Measurements from ENCODE around the gene SCAPER.

DNA sequence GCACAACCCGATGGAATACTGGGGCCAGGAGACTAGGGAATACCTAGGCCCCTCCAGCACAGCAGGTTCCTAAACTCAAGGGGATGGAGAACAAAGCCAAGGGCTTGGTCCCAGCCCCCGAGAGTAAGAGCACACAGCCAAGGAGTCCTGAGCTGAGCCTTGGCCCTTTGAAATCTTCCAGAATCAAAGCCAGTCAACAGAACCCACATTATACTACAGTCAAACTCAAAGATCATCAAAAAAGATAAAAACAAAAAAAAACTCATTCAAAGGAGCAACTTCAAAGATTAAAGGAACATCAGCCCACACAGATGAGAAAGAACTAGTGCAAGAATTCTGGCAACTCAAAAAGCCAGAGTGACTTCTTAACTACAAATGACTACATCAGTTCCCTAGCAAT is 351.6 kb downstream of the SCAPER start:
- TF ChIP-seq, protein P1, sequence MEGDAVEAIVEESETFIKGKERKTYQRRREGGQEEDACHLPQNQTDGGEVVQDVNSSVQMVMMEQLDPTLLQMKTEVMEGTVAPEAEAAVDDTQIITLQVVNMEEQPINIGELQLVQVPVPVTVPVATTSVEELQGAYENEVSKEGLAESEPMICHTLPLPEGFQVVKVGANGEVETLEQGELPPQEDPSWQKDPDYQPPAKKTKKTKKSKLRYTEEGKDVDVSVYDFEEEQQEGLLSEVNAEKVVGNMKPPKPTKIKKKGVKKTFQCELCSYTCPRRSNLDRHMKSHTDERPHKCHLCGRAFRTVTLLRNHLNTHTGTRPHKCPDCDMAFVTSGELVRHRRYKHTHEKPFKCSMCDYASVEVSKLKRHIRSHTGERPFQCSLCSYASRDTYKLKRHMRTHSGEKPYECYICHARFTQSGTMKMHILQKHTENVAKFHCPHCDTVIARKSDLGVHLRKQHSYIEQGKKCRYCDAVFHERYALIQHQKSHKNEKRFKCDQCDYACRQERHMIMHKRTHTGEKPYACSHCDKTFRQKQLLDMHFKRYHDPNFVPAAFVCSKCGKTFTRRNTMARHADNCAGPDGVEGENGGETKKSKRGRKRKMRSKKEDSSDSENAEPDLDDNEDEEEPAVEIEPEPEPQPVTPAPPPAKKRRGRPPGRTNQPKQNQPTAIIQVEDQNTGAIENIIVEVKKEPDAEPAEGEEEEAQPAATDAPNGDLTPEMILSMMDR (IDR thresholded peaks at IDR 0.05), result no peak
- TF ChIP-seq REST (IDR thresholded peaks at IDR 0.05; ENCODE audit: insufficient read depth in 1 of 2, low read depth in 2 of 2, low read length in 1 of 2), result no peak
- no peak for TF ChIP-seq POLR2AphosphoS5 (IDR thresholded peaks at IDR 0.05; ENCODE audit: low read depth, low read length)
- TF ChIP-seq TCF7L2 (IDR thresholded peaks at IDR 0.05; ENCODE audit: low read depth, low read length), result no peak
- TF ChIP-seq SIN3A (IDR thresholded peaks at IDR 0.05; ENCODE audit: borderline replicate concordance, insufficient read depth, low read depth, low read length), result no peak
